ENCODE data around the gene CUBN. TPM values are rescaled to one million over a fixed set of nuclear protein-coding genes. Genes with fewer than 3 reads are reported as not detected.

Gene CUBN
- total and polyA plus RNA-seq, 10 of the 15 experiments (the other 5 are each of a cell fraction or from before 2014, with no cell fraction given): under 0.01 to 0.14 (median 0.02) TPM; not detected in 6

- no peak for ATAC-seq
Observed at GRCh38 chr10:17146892-17147291, 17.3 kb upstream of the CUBN start.

GRCh38 chr10:17145239-17145638, 15.6 kb upstream of the CUBN start:
- intact Hi-C loops (cut with micrococcal nuclease; ENCODE audit: unreplicated experiment): no loop called here
- no TSS peak for BruUV-seq (replicated peaks)

More at GRCh38 chr10:17146892-17147291, 17.3 kb upstream of the CUBN start:
- RAD21 ChIA-PET (ENCODE audit: unreplicated experiment): no interaction called here
- no TSS peak for BruUV-seq (replicated peaks)
- in situ Hi-C loops (cut with MboI) (no loop called here), intact Hi-C loops (cut with micrococcal nuclease; ENCODE audit: unreplicated experiment) (no loop called here)
- no peak overlapping the region for H3K4me3 ChIP-seq
- POLR2A ChIA-PET: no interaction called here
- no peak overlapping the region for H3K27ac ChIP-seq (ENCODE audit: control insufficient read depth, insufficient read depth)
- CTCF ChIA-PET: no interaction called here
- H3K9ac ChIP-seq (ENCODE audit: control insufficient read depth, insufficient read depth, low read length): no peak overlapping the region
- H3K9me3 ChIP-seq (replicated peaks; ENCODE audit: control insufficient read depth, insufficient read depth, low read length): no peaks in the 10 kb centered on the region
- no peaks in the 10 kb centered on the region for H3K27me3 ChIP-seq (replicated peaks in 1 of 2; ENCODE audit: control insufficient read depth in 2 of 2, insufficient read depth in 2 of 2, low read length in 1 of 2)
- H3K4me2 ChIP-seq (ENCODE audit: control insufficient read depth, insufficient read depth): no peak overlapping the region
- no peak overlapping the region for H2AFZ ChIP-seq (ENCODE audit: control insufficient read depth, low read depth, low read length)
- FAIRE-seq (no peak), DNase-seq (ENCODE audit: low read depth, low spot score) (no peak)
- H4K20me1 ChIP-seq (ENCODE audit: control insufficient read depth, insufficient read depth): no peaks in the 10 kb centered on the region
- no peaks in the 10 kb centered on the region for H3K4me1 ChIP-seq (ENCODE audit: control insufficient read depth, insufficient read depth, low read length)
- TF ChIP-seq ZNF24 (IDR thresholded peaks at IDR 0.05): no peak
- no peak for TF ChIP-seq NR2C1 (IDR thresholded peaks at IDR 0.05)
- SMC1A ChIA-PET (ENCODE audit: uncharacterized antibody, unreplicated experiment): no interaction called here
- WGBS (ENCODE audit: insufficient coverage, insufficient replicate concordance, low lambda C conversion rate, missing lambda C conversion rate): 81% methylated on average over 3 of the region's 3 CpGs
- no peaks in the 10 kb centered on the region for H3K36me3 ChIP-seq (ENCODE audit: control insufficient read depth in 2 of 2, insufficient read depth in 2 of 2, low read length in 1 of 2)
- no peaks in the 10 kb centered on the region for H3K79me2 ChIP-seq (ENCODE audit: control insufficient read depth, insufficient read depth, low read length)

More at GRCh38 chr10:17145239-17145638, 15.6 kb upstream of the CUBN start:
- no peak for ATAC-seq
- H3K4me2 ChIP-seq (ENCODE audit: control insufficient read depth, insufficient read depth): no peak overlapping the region
- H3K27ac ChIP-seq (ENCODE audit: control insufficient read depth, insufficient read depth): no peak overlapping the region
- no peaks in the 10 kb centered on the region for H3K79me2 ChIP-seq (ENCODE audit: control insufficient read depth, insufficient read depth, low read length)
- RAD21 ChIA-PET (ENCODE audit: unreplicated experiment): no interaction called here
- DNase-seq (ENCODE audit: low read depth, low spot score): no peak
- in situ Hi-C loops (cut with MboI): no loop called here
- no peaks in the 10 kb centered on the region for H4K20me1 ChIP-seq (ENCODE audit: control insufficient read depth, insufficient read depth)
- FAIRE-seq: no peak
- no peak overlapping the region for H2AFZ ChIP-seq (ENCODE audit: control insufficient read depth, low read depth, low read length)
- H3K4me1 ChIP-seq (ENCODE audit: control insufficient read depth, insufficient read depth, low read length): no peaks in the 10 kb centered on the region
- H3K9me3 ChIP-seq (replicated peaks; ENCODE audit: control insufficient read depth, insufficient read depth, low read length): no peaks in the 10 kb centered on the region
- SMC1A ChIA-PET (ENCODE audit: uncharacterized antibody, unreplicated experiment): interaction anchor here (1.2 kb wide), 1 partner anchor 85 kb away, joined by 4 read pairs; no protein-coding TSS in a partner anchor
- no peaks in the 10 kb centered on the region for H3K36me3 ChIP-seq (ENCODE audit: control insufficient read depth in 2 of 2, insufficient read depth in 2 of 2, low read length in 1 of 2)
- POLR2A ChIA-PET: no interaction called here
- no peak overlapping the region for H3K9ac ChIP-seq (ENCODE audit: control insufficient read depth, insufficient read depth, low read length)
- TF ChIP-seq STAT3 (IDR thresholded peaks at IDR 0.05; ENCODE audit: low read depth, low read length): no peak
- no peak for TF ChIP-seq SIX5 (IDR thresholded peaks at IDR 0.05; ENCODE audit: low read depth, low read length, severe bottlenecking)
- TF ChIP-seq RBBP5 (conservative IDR thresholded peaks at IDR 0.05): no peak
- no peak for TF ChIP-seq IKZF1 (conservative IDR thresholded peaks at IDR 0.05)
- no peak for TF ChIP-seq ATF3 (IDR thresholded peaks at IDR 0.05; ENCODE audit: borderline replicate concordance, extremely low read depth, low read depth, low read length)
- no peaks in the 10 kb centered on the region for H3K27me3 ChIP-seq (replicated peaks in 1 of 2; ENCODE audit: control insufficient read depth in 2 of 2, insufficient read depth in 2 of 2, low read length in 1 of 2)
- H3K4me3 ChIP-seq: no peak overlapping the region
- 96% methylated on average over 1 of the region's 1 CpG for WGBS (ENCODE audit: insufficient coverage, insufficient replicate concordance, low lambda C conversion rate, missing lambda C conversion rate)
- CTCF ChIA-PET: no interaction called here

Measured in GM12878 (cell line).